ENCODE results near the gene TRIP6. TPM values are rescaled to one million over a fixed set of nuclear protein-coding genes. Genes with fewer than 3 reads are reported as not detected.

Gene TRIP6
- total RNA-seq, 1 donor from 2014 or later: 52.1 TPM

DNA sequence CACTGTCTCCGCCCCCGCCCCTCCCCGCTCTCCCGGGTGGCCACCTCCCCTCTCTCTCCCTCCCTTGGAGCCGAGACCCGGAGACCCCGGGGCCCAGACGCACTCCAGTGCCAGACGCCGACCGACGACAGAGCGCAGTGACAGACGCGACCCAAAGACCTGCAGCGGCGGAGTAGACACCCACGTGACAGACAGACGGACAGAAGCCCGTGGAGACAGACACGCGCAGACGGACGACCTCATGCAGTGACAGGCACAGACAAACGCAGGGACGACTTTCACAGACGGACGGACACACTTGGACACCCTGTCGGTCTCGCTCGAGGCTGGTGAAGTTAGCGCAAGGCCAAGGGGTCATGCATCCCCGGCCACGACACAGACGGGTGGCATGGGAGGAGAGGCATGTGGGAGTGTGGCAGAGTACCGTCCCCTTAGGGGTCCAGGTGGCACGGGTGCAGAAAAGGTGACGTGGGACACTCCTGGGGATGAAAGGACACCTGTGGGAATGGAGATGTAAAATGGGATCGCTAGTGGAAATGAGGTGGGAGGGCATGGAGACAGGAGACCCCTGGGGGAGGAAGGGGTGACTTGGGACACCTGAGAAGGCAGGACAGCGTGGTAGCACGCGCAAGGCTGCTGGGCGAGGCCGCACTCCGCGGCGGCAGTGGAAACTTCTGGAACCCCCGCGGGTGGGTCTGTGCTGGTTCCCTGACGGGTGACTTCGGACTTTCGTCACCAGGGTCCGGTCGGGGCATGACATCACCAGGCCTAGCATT, 29.0 kb downstream of the TRIP6 start:
- peaks cover 28% of the 10 kb centered on the region for H3K4me1 ChIP-seq
- peak overlapping the region; percentile 47 to 51 for H3K4me3 ChIP-seq
- no peaks in the 10 kb centered on the region for H3K9me3 ChIP-seq
- H3K27ac ChIP-seq: no peak overlapping the region
- intact Hi-C loops (cut with DNase I): loop anchor here (5.0 kb wide), 2 partner anchors 161 to 181 kb away; no protein-coding TSS in a partner anchor
- TF ChIP-seq POLR2AphosphoS5 (IDR thresholded peaks at IDR 0.05; ENCODE audit: insufficient read depth in 1 of 2, low read depth in 1 of 2) (peak in 1 of 2 donors; percentile 46), POLR2A (IDR thresholded peaks at IDR 0.05) (no peak)
- no peak for DNase-seq (ENCODE audit: extremely low spot score in 2 of 2)
- no peaks in the 10 kb centered on the region for H3K36me3 ChIP-seq
- H3K27me3 ChIP-seq: no peaks in the 10 kb centered on the region

DNA sequence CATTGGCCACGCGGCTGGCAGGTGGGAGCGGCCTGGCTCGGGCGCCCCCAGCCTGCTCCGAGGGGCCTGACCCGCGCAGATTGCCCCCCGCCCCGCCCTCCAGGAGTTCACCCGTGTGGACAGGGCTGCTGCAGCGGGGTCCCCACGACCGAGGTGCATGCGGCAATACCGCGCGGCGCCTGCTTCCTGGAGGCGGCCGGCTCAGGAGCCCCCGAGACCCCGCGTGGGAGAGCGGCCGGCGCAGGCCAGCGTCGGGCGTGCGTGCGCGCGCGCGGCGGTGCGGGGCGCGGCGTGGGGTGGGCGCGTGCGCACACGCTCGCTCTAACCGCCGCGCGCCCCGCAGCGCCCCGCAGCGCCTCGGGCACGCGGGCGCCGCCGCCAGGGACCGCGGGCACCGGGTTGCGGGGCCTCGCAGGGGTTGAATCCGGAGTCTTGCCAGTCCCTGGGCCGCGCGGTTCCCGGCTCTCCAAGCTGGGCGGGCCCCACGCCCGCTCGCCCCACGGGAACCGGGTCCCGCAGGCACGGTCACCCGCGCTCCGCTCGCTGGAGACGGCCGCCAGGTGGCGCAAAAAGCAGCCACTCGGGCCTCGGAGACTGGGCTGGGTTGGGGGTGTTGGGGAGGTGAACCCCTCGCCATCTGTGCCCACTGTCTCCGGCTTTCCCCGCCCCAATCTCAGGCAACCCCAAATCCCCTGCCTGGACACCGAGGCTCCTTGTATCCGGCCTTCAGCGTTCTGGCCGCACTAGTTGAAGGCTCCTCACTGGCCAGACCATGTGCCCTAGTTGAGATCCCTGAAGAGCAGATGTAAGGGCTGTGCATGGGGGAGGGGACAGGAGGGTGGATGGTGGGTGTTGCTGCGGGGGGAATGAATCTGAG, 29.8 kb downstream of the TRIP6 start:
- no peaks in the 10 kb centered on the region for H3K27me3 ChIP-seq
- peaks cover 25% of the 10 kb centered on the region for H3K4me1 ChIP-seq
- intact Hi-C loops (cut with DNase I): loop anchor here (5.0 kb wide), 2 partner anchors 160 to 180 kb away; no protein-coding TSS in a partner anchor
- no peak for DNase-seq (ENCODE audit: extremely low spot score in 2 of 2)
- TF ChIP-seq, protein P1, sequence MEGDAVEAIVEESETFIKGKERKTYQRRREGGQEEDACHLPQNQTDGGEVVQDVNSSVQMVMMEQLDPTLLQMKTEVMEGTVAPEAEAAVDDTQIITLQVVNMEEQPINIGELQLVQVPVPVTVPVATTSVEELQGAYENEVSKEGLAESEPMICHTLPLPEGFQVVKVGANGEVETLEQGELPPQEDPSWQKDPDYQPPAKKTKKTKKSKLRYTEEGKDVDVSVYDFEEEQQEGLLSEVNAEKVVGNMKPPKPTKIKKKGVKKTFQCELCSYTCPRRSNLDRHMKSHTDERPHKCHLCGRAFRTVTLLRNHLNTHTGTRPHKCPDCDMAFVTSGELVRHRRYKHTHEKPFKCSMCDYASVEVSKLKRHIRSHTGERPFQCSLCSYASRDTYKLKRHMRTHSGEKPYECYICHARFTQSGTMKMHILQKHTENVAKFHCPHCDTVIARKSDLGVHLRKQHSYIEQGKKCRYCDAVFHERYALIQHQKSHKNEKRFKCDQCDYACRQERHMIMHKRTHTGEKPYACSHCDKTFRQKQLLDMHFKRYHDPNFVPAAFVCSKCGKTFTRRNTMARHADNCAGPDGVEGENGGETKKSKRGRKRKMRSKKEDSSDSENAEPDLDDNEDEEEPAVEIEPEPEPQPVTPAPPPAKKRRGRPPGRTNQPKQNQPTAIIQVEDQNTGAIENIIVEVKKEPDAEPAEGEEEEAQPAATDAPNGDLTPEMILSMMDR (IDR thresholded peaks at IDR 0.05): peak; percentile 32 to 77 (median 66)
- TF ChIP-seq POLR2A (IDR thresholded peaks at IDR 0.05): no peak
- no peak overlapping the region for H3K27ac ChIP-seq
- peak overlapping the region; percentile 47 to 51 for H3K4me3 ChIP-seq
- no peaks in the 10 kb centered on the region for H3K9me3 ChIP-seq
- H3K36me3 ChIP-seq: no peaks in the 10 kb centered on the region

DNA sequence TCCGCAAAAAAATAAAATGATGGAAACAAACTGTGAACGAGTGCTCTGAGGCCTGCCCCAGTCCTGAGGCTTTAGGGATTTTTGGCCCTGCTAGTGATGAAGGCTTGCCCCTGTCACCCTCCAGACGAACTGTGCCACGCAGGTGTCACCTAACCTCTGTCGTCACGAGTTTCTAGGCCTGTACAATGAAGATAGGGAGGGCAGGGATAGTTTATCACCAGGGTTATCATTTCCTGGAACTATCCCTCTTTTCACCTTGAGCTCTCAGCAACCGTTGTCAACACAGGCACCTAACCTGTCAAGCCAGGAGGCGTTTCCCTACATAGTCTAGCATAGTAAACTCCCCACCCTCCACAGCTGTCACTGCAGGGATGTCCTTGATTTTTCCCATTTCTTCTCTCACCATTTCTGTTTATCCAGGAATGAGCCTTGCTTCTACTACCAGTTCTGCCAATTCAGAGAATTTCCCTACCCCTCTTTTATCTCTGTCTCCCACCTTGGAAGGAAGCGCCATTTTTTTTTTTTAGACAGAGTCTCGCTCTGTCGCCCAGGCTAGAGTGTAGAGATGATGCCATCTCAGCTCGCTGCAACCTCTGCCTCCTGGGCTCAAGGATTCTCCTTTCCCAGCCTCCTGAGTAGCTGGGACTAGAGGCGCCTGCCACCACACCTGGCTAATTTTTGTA, 30.7 kb downstream of the TRIP6 start:
- no peak for DNase-seq (ENCODE audit: extremely low spot score in 2 of 2)
- intact Hi-C loops (cut with DNase I): loop anchor here (5.0 kb wide), 2 partner anchors 159 to 179 kb away; no protein-coding TSS in a partner anchor
- Histone ChIP-seq H3K4me1 (peaks cover 25% of the 10 kb centered on the region), H3K9me3 (no peaks in the 10 kb centered on the region), H3K36me3 (no peaks in the 10 kb centered on the region), H3K27me3 (no peaks in the 10 kb centered on the region), H3K4me3 (no peak overlapping the region), H3K27ac (no peak overlapping the region)
- TF ChIP-seq POLR2A (IDR thresholded peaks at IDR 0.05) (no peak), POLR2AphosphoS5 (IDR thresholded peaks at IDR 0.05; ENCODE audit: insufficient read depth in 1 of 2, low read depth in 1 of 2) (no peak)

DNA sequence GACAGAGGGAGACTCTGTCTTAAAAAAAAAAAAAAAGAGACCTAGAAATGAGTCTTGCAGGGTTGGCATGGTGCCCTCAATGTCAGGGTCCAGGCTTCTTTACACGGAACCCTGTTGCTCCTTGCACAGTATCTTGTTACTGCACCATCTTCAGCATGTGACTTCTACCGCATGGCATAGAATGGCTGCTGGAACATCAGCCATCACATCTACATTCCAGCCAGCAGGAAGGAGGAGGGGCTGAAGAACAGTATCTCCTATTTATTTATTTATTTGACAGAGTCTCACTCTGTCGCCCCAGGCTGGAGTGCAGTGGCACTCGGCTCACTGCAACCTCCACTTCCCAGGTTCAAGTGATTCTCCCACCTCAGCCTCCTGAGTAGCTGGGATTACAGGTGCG, 32.2 kb downstream of the TRIP6 start:
- DNase-seq (ENCODE audit: extremely low spot score in 2 of 2): no peak
- no peak for TF ChIP-seq POLR2AphosphoS5 (IDR thresholded peaks at IDR 0.05; ENCODE audit: insufficient read depth in 1 of 2, low read depth in 1 of 2)
- TF ChIP-seq POLR2A (IDR thresholded peaks at IDR 0.05): no peak
- TF ChIP-seq, protein P1 (IDR thresholded peaks at IDR 0.05): no peak
- H3K4me1 ChIP-seq: peaks cover 23% of the 10 kb centered on the region
- no peaks in the 10 kb centered on the region for H3K27me3 ChIP-seq
- H3K9me3 ChIP-seq: no peaks in the 10 kb centered on the region
- H3K4me3 ChIP-seq: no peak overlapping the region
- intact Hi-C loops (cut with DNase I): loop anchor here (5.0 kb wide), 2 partner anchors 158 to 178 kb away; no protein-coding TSS in a partner anchor
- H3K27ac ChIP-seq: no peak overlapping the region
- H3K36me3 ChIP-seq: no peaks in the 10 kb centered on the region

DNA sequence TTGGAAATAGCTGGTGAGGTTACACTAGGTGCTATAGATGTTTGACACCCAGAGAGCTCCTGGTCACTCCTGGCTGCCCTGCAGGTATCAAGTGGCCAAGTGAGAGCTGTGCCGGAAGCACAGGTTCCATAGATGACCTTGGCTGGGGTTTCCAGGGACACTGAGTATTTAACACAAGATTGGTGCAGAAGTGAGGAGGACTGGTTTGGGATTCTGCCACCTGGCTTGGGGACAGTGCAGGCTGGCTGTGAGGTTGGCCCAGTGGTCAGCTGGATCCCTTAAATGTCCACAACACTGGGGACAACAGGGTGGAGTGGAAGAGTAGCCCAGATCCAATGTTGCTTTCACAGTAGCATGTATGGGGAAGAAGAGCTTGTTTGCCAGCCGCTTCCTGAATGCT, 33.8 kb downstream of the TRIP6 start:
- DNase-seq (ENCODE audit: extremely low spot score in 2 of 2): no peak
- no peaks in the 10 kb centered on the region for H3K9me3 ChIP-seq
- TF ChIP-seq POLR2AphosphoS5 (IDR thresholded peaks at IDR 0.05; ENCODE audit: insufficient read depth in 1 of 2, low read depth in 1 of 2): no peak
- no peak for TF ChIP-seq POLR2A (IDR thresholded peaks at IDR 0.05)
- TF ChIP-seq, protein P1 (IDR thresholded peaks at IDR 0.05): no peak
- H3K4me1 ChIP-seq: peaks cover 7% of the 10 kb centered on the region
- H3K36me3 ChIP-seq: no peaks in the 10 kb centered on the region
- H3K27me3 ChIP-seq: no peaks in the 10 kb centered on the region
- intact Hi-C loops (cut with DNase I): no loop called here
- no peak overlapping the region for H3K27ac ChIP-seq
- no peak overlapping the region for H3K4me3 ChIP-seq

Data from vagina (tissue), 2 donors.